Fibroblast of the aortic adventitia (primary cell): Measurements from ENCODE around the gene FARS2. TPM values are rescaled to one million over a fixed set of nuclear protein-coding genes. Genes with fewer than 3 reads are reported as not detected.

Source experiments
- DNase-seq: peaks from one replicate; pipeline ENCODE4 v3.0.0-alpha.2; 2010; ENCODE audit warnings: low read depth
- H3K4me3 ChIP-seq: 2 replicates; pipeline ENCODE4 v1.5.1; 2011; ENCODE audit warnings: low read depth, mild to moderate bottlenecking, control low read depth, low read length, moderate library complexity
- CTCF ChIP-seq: IDR thresholded peaks from 2 replicates; pipeline ENCODE4 v1.5.1; 2011; ENCODE audit warnings: mild to moderate bottlenecking, low read length, control low read depth, inconsistent platforms; ENCODE audit not compliant: insufficient read depth
- total RNA-seq: library from RNA; depleted of rRNA; stranded (reverse); fragments of >200 nt; gene quantifications from 2 replicates; pipeline ENCODE4 v1.2.3, GENCODE V29; 2012; ENCODE audit warnings: low replicate concordance

The FARS2 gene
- total RNA-seq, 1 donor = 25.5 TPM

- TF ChIP-seq CTCF = no peak
- H3K4me3 ChIP-seq = no peak overlapping the region
- DNase-seq = no peak
Measured at GRCh38 chr6:5279891-5280338, 18.6 kb downstream of the FARS2 start.

- no peak for DNase-seq
- no peak overlapping the region for H3K4me3 ChIP-seq
- no peak for TF ChIP-seq CTCF
Measured at GRCh38 chr6:5280920-5281319, 19.6 kb downstream of the FARS2 start.

GRCh38 chr6:5282191-5282623 is 20.9 kb downstream of the FARS2 start:
- no peak for TF ChIP-seq CTCF
- H3K4me3 ChIP-seq = no peak overlapping the region
- DNase-seq = no peak

GRCh38 chr6:5285081-5285480 is 23.8 kb downstream of the FARS2 start:
- no peak overlapping the region for H3K4me3 ChIP-seq
- DNase-seq = no peak
- TF ChIP-seq CTCF = no peak

GRCh38 chr6:5285526-5285925 is 24.2 kb downstream of the FARS2 start:
- no peak overlapping the region for H3K4me3 ChIP-seq
- TF ChIP-seq CTCF = no peak
- DNase-seq = no peak

- TF ChIP-seq CTCF = no peak
- no peak overlapping the region for H3K4me3 ChIP-seq
- DNase-seq = no peak
Measured at GRCh38 chr6:5286780-5287179, 25.5 kb downstream of the FARS2 start.
